ENCODE measurements around the gene KIF6.
A peak's percentile ranks its signal among the peaks of the same experiment; 100 is the strongest.
"Not testable (repeated sequence)": the region's sequence is repeated elsewhere in the genome, so short reads cannot be mapped to it uniquely, and the experiment has no call there.

The KIF6 gene

GRCh38 chr6:39488255-39488879, 236.8 kb downstream of the KIF6 start:
- H3K4me1 ChIP-seq (ENCODE audit: insufficient read depth, low read length), result no peaks in the 10 kb centered on the region
- no peak overlapping the region for H3K9ac ChIP-seq (ENCODE audit: low read depth, low read length)
- H3K27me3 ChIP-seq (ENCODE audit: insufficient read depth, low read length), result no peaks in the 10 kb centered on the region
- no peak overlapping the region for H3K27ac ChIP-seq (ENCODE audit: low read length)
- no peak overlapping the region for H3K4me3 ChIP-seq (ENCODE audit: low read length)
- H3K36me3 ChIP-seq (ENCODE audit: insufficient read depth, low read depth, low read length), result no peaks in the 10 kb centered on the region
- no peaks in the 10 kb centered on the region for H3K9me3 ChIP-seq (ENCODE audit: insufficient read depth, low read depth, low read length)

GRCh38 chr6:39484276-39484675, 240.9 kb downstream of the KIF6 start:
- Histone ChIP-seq H3K27ac (ENCODE audit: low read length) (no peak overlapping the region), H3K4me1 (ENCODE audit: insufficient read depth, low read length) (no peaks in the 10 kb centered on the region), H3K9ac (ENCODE audit: low read depth, low read length) (no peak overlapping the region), H3K4me3 (ENCODE audit: low read length) (no peak overlapping the region), H3K9me3 (ENCODE audit: insufficient read depth, low read depth, low read length) (no peaks in the 10 kb centered on the region), H3K27me3 (ENCODE audit: insufficient read depth, low read length) (no peaks in the 10 kb centered on the region), H3K36me3 (ENCODE audit: insufficient read depth, low read depth, low read length) (no peaks in the 10 kb centered on the region)

GRCh38 chr6:39479819-39480218, 245.4 kb downstream of the KIF6 start:
- H3K36me3 ChIP-seq (ENCODE audit: insufficient read depth, low read depth, low read length); H3K4me1 ChIP-seq (ENCODE audit: insufficient read depth, low read length); H3K9ac ChIP-seq (ENCODE audit: low read depth, low read length); H3K27me3 ChIP-seq (ENCODE audit: insufficient read depth, low read length); H3K27ac ChIP-seq (ENCODE audit: low read length); H3K4me3 ChIP-seq (ENCODE audit: low read length); H3K9me3 ChIP-seq (ENCODE audit: insufficient read depth, low read depth, low read length): not testable (repeated sequence)

- Histone ChIP-seq H3K27ac (ENCODE audit: low read length) (no peak overlapping the region), H3K9ac (ENCODE audit: low read depth, low read length) (no peak overlapping the region), H3K4me1 (ENCODE audit: insufficient read depth, low read length) (no peaks in the 10 kb centered on the region), H3K27me3 (ENCODE audit: insufficient read depth, low read length) (no peaks in the 10 kb centered on the region), H3K4me3 (ENCODE audit: low read length) (no peak overlapping the region), H3K9me3 (ENCODE audit: insufficient read depth, low read depth, low read length) (no peaks in the 10 kb centered on the region), H3K36me3 (ENCODE audit: insufficient read depth, low read depth, low read length) (no peaks in the 10 kb centered on the region)
These were observed 248.5 kb downstream of the KIF6 start for GRCh38 chr6:39476670-39477069.

GRCh38 chr6:39476151-39476550, 249.1 kb downstream of the KIF6 start:
- no peak overlapping the region for H3K27ac ChIP-seq (ENCODE audit: low read length)
- H3K4me3 ChIP-seq (ENCODE audit: low read length), result no peak overlapping the region
- no peak overlapping the region for H3K9ac ChIP-seq (ENCODE audit: low read depth, low read length)
- no peaks in the 10 kb centered on the region for H3K36me3 ChIP-seq (ENCODE audit: insufficient read depth, low read depth, low read length)
- no peaks in the 10 kb centered on the region for H3K4me1 ChIP-seq (ENCODE audit: insufficient read depth, low read length)
- H3K9me3 ChIP-seq (ENCODE audit: insufficient read depth, low read depth, low read length), result no peaks in the 10 kb centered on the region
- no peaks in the 10 kb centered on the region for H3K27me3 ChIP-seq (ENCODE audit: insufficient read depth, low read length)

- Histone ChIP-seq H3K27ac (ENCODE audit: low read length) (no peak overlapping the region), H3K27me3 (ENCODE audit: insufficient read depth, low read length) (no peaks in the 10 kb centered on the region), H3K36me3 (ENCODE audit: insufficient read depth, low read depth, low read length) (no peaks in the 10 kb centered on the region), H3K4me1 (ENCODE audit: insufficient read depth, low read length) (no peaks in the 10 kb centered on the region), H3K9me3 (ENCODE audit: insufficient read depth, low read depth, low read length) (no peaks in the 10 kb centered on the region), H3K4me3 (ENCODE audit: low read length) (no peak overlapping the region), H3K9ac (ENCODE audit: low read depth, low read length) (no peak overlapping the region)
These were observed 253.1 kb downstream of the KIF6 start for GRCh38 chr6:39471954-39472659.

GRCh38 chr6:39470506-39470905, 254.7 kb downstream of the KIF6 start:
- no peak overlapping the region for H3K9ac ChIP-seq (ENCODE audit: low read depth, low read length)
- no peaks in the 10 kb centered on the region for H3K36me3 ChIP-seq (ENCODE audit: insufficient read depth, low read depth, low read length)
- H3K4me1 ChIP-seq (ENCODE audit: insufficient read depth, low read length), result no peaks in the 10 kb centered on the region
- H3K27me3 ChIP-seq (ENCODE audit: insufficient read depth, low read length), result no peaks in the 10 kb centered on the region
- H3K4me3 ChIP-seq (ENCODE audit: low read length), result no peak overlapping the region
- H3K27ac ChIP-seq (ENCODE audit: low read length), result no peak overlapping the region
- H3K9me3 ChIP-seq (ENCODE audit: insufficient read depth, low read depth, low read length), result no peaks in the 10 kb centered on the region

GRCh38 chr6:39468385-39468784, 256.8 kb downstream of the KIF6 start:
- no peaks in the 10 kb centered on the region for H3K4me1 ChIP-seq (ENCODE audit: insufficient read depth, low read length)

GRCh38 chr6:39466631-39467030, 258.6 kb downstream of the KIF6 start:
- H3K4me3 ChIP-seq (ENCODE audit: low read length), result no peak overlapping the region
- no peak overlapping the region for H3K9ac ChIP-seq (ENCODE audit: low read depth, low read length)
- H3K36me3 ChIP-seq (ENCODE audit: insufficient read depth, low read depth, low read length), result no peaks in the 10 kb centered on the region
- no peaks in the 10 kb centered on the region for H3K9me3 ChIP-seq (ENCODE audit: insufficient read depth, low read depth, low read length)
- H3K27me3 ChIP-seq (ENCODE audit: insufficient read depth, low read length), result no peaks in the 10 kb centered on the region
- H3K4me1 ChIP-seq (ENCODE audit: insufficient read depth, low read length), result no peaks in the 10 kb centered on the region
- no peak overlapping the region for H3K27ac ChIP-seq (ENCODE audit: low read length)

More at GRCh38 chr6:39468385-39468784, 256.8 kb downstream of the KIF6 start:
- Histone ChIP-seq H3K27me3 (ENCODE audit: insufficient read depth, low read length) (no peaks in the 10 kb centered on the region), H3K9me3 (ENCODE audit: insufficient read depth, low read depth, low read length) (no peaks in the 10 kb centered on the region), H3K36me3 (ENCODE audit: insufficient read depth, low read depth, low read length) (no peaks in the 10 kb centered on the region), H3K4me3 (ENCODE audit: low read length) (no peak overlapping the region), H3K27ac (ENCODE audit: low read length) (no peak overlapping the region), H3K9ac (ENCODE audit: low read depth, low read length) (no peak overlapping the region)

- H3K27me3 ChIP-seq (ENCODE audit: insufficient read depth, low read length), result no peaks in the 10 kb centered on the region
- no peaks in the 10 kb centered on the region for H3K9me3 ChIP-seq (ENCODE audit: insufficient read depth, low read depth, low read length)
- no peaks in the 10 kb centered on the region for H3K4me1 ChIP-seq (ENCODE audit: insufficient read depth, low read length)
- H3K27ac ChIP-seq (ENCODE audit: low read length), result no peak overlapping the region
- no peak overlapping the region for H3K9ac ChIP-seq (ENCODE audit: low read depth, low read length)
- no peaks in the 10 kb centered on the region for H3K36me3 ChIP-seq (ENCODE audit: insufficient read depth, low read depth, low read length)
- no peak overlapping the region for H3K4me3 ChIP-seq (ENCODE audit: low read length)
These were observed 259.7 kb downstream of the KIF6 start for GRCh38 chr6:39465539-39465938.

- Histone ChIP-seq H3K36me3 (ENCODE audit: insufficient read depth, low read depth, low read length) (no peaks in the 10 kb centered on the region), H3K4me1 (ENCODE audit: insufficient read depth, low read length) (no peaks in the 10 kb centered on the region), H3K9me3 (ENCODE audit: insufficient read depth, low read depth, low read length) (no peaks in the 10 kb centered on the region), H3K27ac (ENCODE audit: low read length) (no peak overlapping the region), H3K9ac (ENCODE audit: low read depth, low read length) (no peak overlapping the region), H3K27me3 (ENCODE audit: insufficient read depth, low read length) (no peaks in the 10 kb centered on the region), H3K4me3 (ENCODE audit: low read length) (no peak overlapping the region)
These were observed 261.1 kb downstream of the KIF6 start for GRCh38 chr6:39464067-39464466.

- no peaks in the 10 kb centered on the region for H3K27me3 ChIP-seq (ENCODE audit: insufficient read depth, low read length)
- H3K9ac ChIP-seq (ENCODE audit: low read depth, low read length), result no peak overlapping the region
- H3K27ac ChIP-seq (ENCODE audit: low read length), result no peak overlapping the region
- no peaks in the 10 kb centered on the region for H3K4me1 ChIP-seq (ENCODE audit: insufficient read depth, low read length)
- peak overlapping the region; percentile 26; the same call in 1 of the 2 replicates for H3K4me3 ChIP-seq (ENCODE audit: low read length)
- no peaks in the 10 kb centered on the region for H3K36me3 ChIP-seq (ENCODE audit: insufficient read depth, low read depth, low read length)
- H3K9me3 ChIP-seq (ENCODE audit: insufficient read depth, low read depth, low read length), result peaks cover 7% of the 10 kb centered on the region
These were observed 271.2 kb downstream of the KIF6 start for GRCh38 chr6:39453956-39454524.

Data from iPS-20b (cell line).